T-helper 1 cell treated with Interleukin-12 subunit alpha and Interleukin-12 subunit beta and Interleukin-4 antibody, amounts not matched to agents 30 μg/mL and 1 μg/mL, for 36 hours (primary cell): ENCODE data around the gene DDX31.
A peak's percentile ranks its signal among the peaks of the same experiment; 100 is the strongest.

Source experiments
- H3K27ac Mint-ChIP-seq: one replicate; pipeline ENCODE4 v1.8.0; 2021; ENCODE audit warnings: mild to moderate bottlenecking, mixed read lengths
- H3K27me3 Mint-ChIP-seq: one replicate; pipeline ENCODE4 v1.8.0; 2021; ENCODE audit warnings: low read depth, mixed read lengths
- H3K36me3 Mint-ChIP-seq: one replicate; pipeline ENCODE4 v1.8.0; 2021; ENCODE audit warnings: low read depth, mixed read lengths
- H3K4me1 Mint-ChIP-seq: one replicate; pipeline ENCODE4 v1.8.0; 2021; ENCODE audit warnings: low read depth, mixed read lengths
- H3K4me3 Mint-ChIP-seq: one replicate; pipeline ENCODE4 v1.8.0; 2021; ENCODE audit warnings: mild to moderate bottlenecking, moderate library complexity, mixed read lengths
- H3K9me3 Mint-ChIP-seq: one replicate; pipeline ENCODE4 v1.8.0; 2021; ENCODE audit warnings: mixed read lengths

The DDX31 gene

GRCh38 chr9:132589148-132590036 lies 80.4 kb downstream of the DDX31 start:
- peaks cover 4% of the 10 kb centered on the region for H3K4me1 Mint-ChIP-seq
- H3K9me3 Mint-ChIP-seq, result no peaks in the 10 kb centered on the region
- peaks cover 69% of the 10 kb centered on the region for H3K27me3 Mint-ChIP-seq
- H3K36me3 Mint-ChIP-seq, result peaks cover 3% of the 10 kb centered on the region
- H3K27ac Mint-ChIP-seq, result no peak overlapping the region
- H3K4me3 Mint-ChIP-seq, result no peak overlapping the region

- Mint-ChIP-seq H3K9me3 (no peaks in the 10 kb centered on the region), H3K4me1 (peaks cover 4% of the 10 kb centered on the region), H3K36me3 (peaks cover 3% of the 10 kb centered on the region), H3K27ac (no peak overlapping the region), H3K27me3 (peaks cover 76% of the 10 kb centered on the region), H3K4me3 (no peak overlapping the region)
Measured at GRCh38 chr9:132588501-132589147, 81.2 kb downstream of the DDX31 start.

- no peak overlapping the region for H3K27ac Mint-ChIP-seq
- H3K27me3 Mint-ChIP-seq, result peaks cover 81% of the 10 kb centered on the region
- H3K36me3 Mint-ChIP-seq, result peaks cover 3% of the 10 kb centered on the region
- peaks cover 4% of the 10 kb centered on the region for H3K4me1 Mint-ChIP-seq
- H3K4me3 Mint-ChIP-seq, result no peak overlapping the region
- no peaks in the 10 kb centered on the region for H3K9me3 Mint-ChIP-seq
Measured at GRCh38 chr9:132588098-132588497, 81.7 kb downstream of the DDX31 start.

- no peak overlapping the region for H3K4me3 Mint-ChIP-seq
- no peaks in the 10 kb centered on the region for H3K9me3 Mint-ChIP-seq
- H3K4me1 Mint-ChIP-seq, result peaks cover 4% of the 10 kb centered on the region
- H3K36me3 Mint-ChIP-seq, result peaks cover 3% of the 10 kb centered on the region
- H3K27ac Mint-ChIP-seq, result no peak overlapping the region
- H3K27me3 Mint-ChIP-seq, result peaks cover 84% of the 10 kb centered on the region
Measured at GRCh38 chr9:132587592-132587955, 82.2 kb downstream of the DDX31 start.

GRCh38 chr9:132586830-132587591 lies 82.8 kb downstream of the DDX31 start:
- Mint-ChIP-seq H3K9me3 (no peaks in the 10 kb centered on the region), H3K36me3 (peaks cover 3% of the 10 kb centered on the region), H3K27me3 (peaks cover 81% of the 10 kb centered on the region), H3K27ac (no peak overlapping the region), H3K4me1 (peaks cover 4% of the 10 kb centered on the region), H3K4me3 (no peak overlapping the region)

- peak overlapping the region; percentile 59 for H3K27ac Mint-ChIP-seq
- H3K27me3 Mint-ChIP-seq, result peaks cover 81% of the 10 kb centered on the region
- H3K4me3 Mint-ChIP-seq, result peak overlapping the region; percentile 13
- H3K9me3 Mint-ChIP-seq, result no peaks in the 10 kb centered on the region
- H3K36me3 Mint-ChIP-seq, result peaks cover 3% of the 10 kb centered on the region
- peaks cover 10% of the 10 kb centered on the region for H3K4me1 Mint-ChIP-seq
Measured at GRCh38 chr9:132585954-132586829, 83.6 kb downstream of the DDX31 start.

- Mint-ChIP-seq H3K9me3 (no peaks in the 10 kb centered on the region), H3K27me3 (peaks cover 73% of the 10 kb centered on the region), H3K36me3 (peaks cover 3% of the 10 kb centered on the region), H3K27ac (no peak overlapping the region), H3K4me3 (no peak overlapping the region), H3K4me1 (peaks cover 11% of the 10 kb centered on the region)
Measured at GRCh38 chr9:132584601-132585560, 84.9 kb downstream of the DDX31 start.

GRCh38 chr9:132583584-132584304 lies 86.0 kb downstream of the DDX31 start:
- peaks cover 75% of the 10 kb centered on the region for H3K27me3 Mint-ChIP-seq
- H3K4me1 Mint-ChIP-seq, result peaks cover 11% of the 10 kb centered on the region
- no peaks in the 10 kb centered on the region for H3K9me3 Mint-ChIP-seq
- no peak overlapping the region for H3K4me3 Mint-ChIP-seq
- H3K27ac Mint-ChIP-seq, result peak overlapping the region; percentile 31
- H3K36me3 Mint-ChIP-seq, result peaks cover 3% of the 10 kb centered on the region

GRCh38 chr9:132582786-132583583 lies 86.8 kb downstream of the DDX31 start:
- H3K4me3 Mint-ChIP-seq, result no peak overlapping the region
- no peaks in the 10 kb centered on the region for H3K9me3 Mint-ChIP-seq
- peaks cover 11% of the 10 kb centered on the region for H3K4me1 Mint-ChIP-seq
- peak overlapping the region; percentile 31 for H3K27ac Mint-ChIP-seq
- peaks cover 3% of the 10 kb centered on the region for H3K36me3 Mint-ChIP-seq
- H3K27me3 Mint-ChIP-seq, result peaks cover 75% of the 10 kb centered on the region

GRCh38 chr9:132582276-132582785 lies 87.5 kb downstream of the DDX31 start, which contains the start of gene BARHL1:
BARHL1 (plus strand) TSS chr9:132582606; CDS start chr9:132582798, 192 bp downstream.
- Mint-ChIP-seq H3K36me3 (peaks cover 3% of the 10 kb centered on the region), H3K4me1 (peaks cover 11% of the 10 kb centered on the region), H3K9me3 (no peaks in the 10 kb centered on the region), H3K27ac (peak within 1 kb of the TSS; percentile 84), H3K27me3 (peaks cover 79% of the 10 kb centered on the region), H3K4me3 (peak within 1 kb of the TSS; percentile 61)

- H3K4me3 Mint-ChIP-seq, result no peak overlapping the region
- peaks cover 77% of the 10 kb centered on the region for H3K27me3 Mint-ChIP-seq
- no peaks in the 10 kb centered on the region for H3K36me3 Mint-ChIP-seq
- H3K9me3 Mint-ChIP-seq, result no peaks in the 10 kb centered on the region
- no peak overlapping the region for H3K27ac Mint-ChIP-seq
- peaks cover 9% of the 10 kb centered on the region for H3K4me1 Mint-ChIP-seq
Measured at GRCh38 chr9:132579427-132579798, 90.4 kb downstream of the DDX31 start.
